Smooth muscle cell (in vitro differentiated cells): ENCODE data around the gene KRABD2. TPM values are rescaled to one million over a fixed set of nuclear protein-coding genes. Genes with fewer than 3 reads are reported as not detected.

Experiments used
- polyA plus RNA-seq: library from polyadenylated mRNA; unstranded; fragments of >200 nt; fragmentation: Nextera tagmentation; extraction: Ambion mirVana; gene quantifications from 2 replicates; pipeline ENCODE4 v1.2.1, GENCODE V29; 2016
- small RNA-seq: library from RNA; depleted of rRNA; stranded (forward); fragments of <200 nt; gene quantifications from one replicate; pipeline ENCODE3, GENCODE V24; 2014
- total RNA-seq: library from RNA; depleted of rRNA; stranded (reverse); fragments of >200 nt; gene quantifications from 2 replicates; pipeline ENCODE4 v1.2.3, GENCODE V29; 2014

KRABD2 gene

Small RNA genes lying within 50 kb of the gene (small RNA-seq; reads per million reads assigned to genes)
- gene RF00265 = not detected

Other genes starting within 250 kb of the KRABD2 start
- 25.8 and 29.0 TPM in 2 replicates for gene PER1, start 224.3 kb downstream of the KRABD2 start, total RNA-seq
- 55.2 and 85.9 TPM in 2 replicates for gene PER1, start 224.3 kb downstream of the KRABD2 start, polyA plus RNA-seq
- 5.7 and 8.1 TPM in 2 replicates for gene VAMP2, start 213.8 kb downstream of the KRABD2 start, total RNA-seq
- 20.1 and 28.9 TPM in 2 replicates for gene VAMP2, start 213.8 kb downstream of the KRABD2 start, polyA plus RNA-seq
- gene TMEM107, start 200.3 kb downstream of the KRABD2 start, total RNA-seq = 66.7 and 88.4 TPM in 2 replicates
- 36.0 and 36.5 TPM in 2 replicates for gene TMEM107, start 200.3 kb downstream of the KRABD2 start, polyA plus RNA-seq
- 1.8 and 6.3 TPM in 2 replicates for gene BORCS6, start 186.5 kb downstream of the KRABD2 start, total RNA-seq
- gene BORCS6, start 186.5 kb downstream of the KRABD2 start, polyA plus RNA-seq = 3.2 and 3.9 TPM in 2 replicates
- gene AURKB, start 166.1 kb downstream of the KRABD2 start, total RNA-seq = 10.5 and 16.6 TPM in 2 replicates
- gene AURKB, start 166.1 kb downstream of the KRABD2 start, polyA plus RNA-seq = 31.7 and 33.5 TPM in 2 replicates
- gene CTC1, start 128.6 kb downstream of the KRABD2 start, total RNA-seq = 1.4 and 3.8 TPM in 2 replicates
- 1.8 and 6.0 TPM in 2 replicates for gene CTC1, start 128.6 kb downstream of the KRABD2 start, polyA plus RNA-seq
- gene PFAS, start 127.4 kb downstream of the KRABD2 start, total RNA-seq = 9.9 and 22.1 TPM in 2 replicates
- gene PFAS, start 127.4 kb downstream of the KRABD2 start, polyA plus RNA-seq = 10.4 and 12.8 TPM in 2 replicates
- 10.1 and 13.4 TPM in 2 replicates for gene RANGRF, start 88.0 kb downstream of the KRABD2 start, total RNA-seq
- 36.0 and 44.9 TPM in 2 replicates for gene RANGRF, start 88.0 kb downstream of the KRABD2 start, polyA plus RNA-seq
- 0.90 and 1.6 TPM in 2 replicates for gene SLC25A35, start 81.3 kb downstream of the KRABD2 start, total RNA-seq
- 2.1 and 2.6 TPM in 2 replicates for gene SLC25A35, start 81.3 kb downstream of the KRABD2 start, polyA plus RNA-seq
- not detected in 2 replicates for gene ARHGEF15, start 66.5 kb downstream of the KRABD2 start, total RNA-seq
- gene ARHGEF15, start 66.5 kb downstream of the KRABD2 start, polyA plus RNA-seq = 0.11 TPM in 1 of 2 replicates, not detected in the other
- not detected in 2 replicates for gene ODF4, start 36.9 kb downstream of the KRABD2 start, total RNA-seq
- not detected in 2 replicates for gene ODF4, start 36.9 kb downstream of the KRABD2 start, polyA plus RNA-seq
- 3,019 and 3,533 TPM in 2 replicates for gene RPL26, start 6.5 kb upstream of the KRABD2 start, total RNA-seq
- 367 and 426 TPM in 2 replicates for gene RPL26, start 6.5 kb upstream of the KRABD2 start, polyA plus RNA-seq
- gene RNF222, start 21.1 kb upstream of the KRABD2 start, total RNA-seq = 0.54 and 1.6 TPM in 2 replicates
- gene RNF222, start 21.1 kb upstream of the KRABD2 start, polyA plus RNA-seq = 0.32 and 0.49 TPM in 2 replicates
- gene NDEL1, start 59.2 kb upstream of the KRABD2 start, total RNA-seq = 103 and 111 TPM in 2 replicates
- gene NDEL1, start 59.2 kb upstream of the KRABD2 start, polyA plus RNA-seq = 82.0 and 82.6 TPM in 2 replicates